Measurements from ENCODE around the gene NPLOC4.

The NPLOC4 gene

GRCh38 chr17:81529437-81529803 is 107.5 kb downstream of the NPLOC4 start:
- CTCF ChIA-PET: interaction anchor here (0.7 to 1.2 kb wide), 2 partner anchors 10 to 1370 kb away, joined by 4 read pairs; no protein-coding TSS in a partner anchor
- Histone ChIP-seq H3K9me3 (ENCODE audit: control insufficient read depth, insufficient read depth, low read depth, low read length) (no peaks in the 10 kb centered on the region), H3K27ac (ENCODE audit: extremely low read depth, low read depth, low read length) (no peak overlapping the region), H3K36me3 (ENCODE audit: control insufficient read depth in 2 of 2, insufficient read depth in 1 of 2, low read length in 2 of 2) (no peaks in the 10 kb centered on the region), H3K4me3 (ENCODE audit: low read depth, low read length) (no peak overlapping the region), H3K4me1 (ENCODE audit: control insufficient read depth, insufficient read depth, low read length) (no peaks in the 10 kb centered on the region)
- TF ChIP-seq HIC1 (tag by site-specific recombination; IDR thresholded peaks at IDR 0.05) (peak; percentile 25; the same call in 1 of the 2 replicates), ZNF830 (tag by site-specific recombination; IDR thresholded peaks at IDR 0.05; ENCODE audit: low read depth) (no peak)
- POLR2A ChIA-PET: interaction anchor here (0.9 to 1.6 kb wide), 4 partner anchors 9 to 23 kb away, joined by 3 to 5 read pairs (median 4); partner anchors contain the start of gene FAAP100

GRCh38 chr17:81528651-81529436 is 108.1 kb downstream of the NPLOC4 start:
- no peak overlapping the region for H3K4me3 ChIP-seq (ENCODE audit: low read depth, low read length)
- POLR2A ChIA-PET: interaction anchor here (0.9 to 1.6 kb wide), 4 partner anchors 9 to 72 kb away, joined by 3 to 5 read pairs (median 3); partner anchors contain the start of gene FAAP100
- CTCF ChIA-PET: interaction anchor here (0.7 kb wide), 1 partner anchor 1370 kb away, joined by 4 read pairs; no protein-coding TSS in a partner anchor

GRCh38 chr17:81528384-81528650 is 108.6 kb downstream of the NPLOC4 start:
- POLR2A ChIA-PET: interaction anchor here (1.2 kb wide), 1 partner anchor 73 kb away, joined by 3 read pairs; no protein-coding TSS in a partner anchor
- CTCF ChIA-PET: no interaction called here
- Histone ChIP-seq H3K4me1 (ENCODE audit: control insufficient read depth, insufficient read depth, low read length) (no peaks in the 10 kb centered on the region), H3K27ac (ENCODE audit: extremely low read depth, low read depth, low read length) (no peak overlapping the region), H3K9me3 (ENCODE audit: control insufficient read depth, insufficient read depth, low read depth, low read length) (no peaks in the 10 kb centered on the region), H3K4me3 (ENCODE audit: low read depth, low read length) (no peak overlapping the region), H3K36me3 (ENCODE audit: control insufficient read depth in 2 of 2, insufficient read depth in 1 of 2, low read length in 2 of 2) (no peaks in the 10 kb centered on the region)
- TF ChIP-seq GLIS1 (tag by site-specific recombination; IDR thresholded peaks at IDR 0.05): no peak
- no peak for TF ChIP-seq ZNF707 (tag by site-specific recombination; IDR thresholded peaks at IDR 0.05)
- TF ChIP-seq GFI1B (tag by site-specific recombination; IDR thresholded peaks at IDR 0.05): no peak
- TF ChIP-seq BCL6B (tag by site-specific recombination; IDR thresholded peaks at IDR 0.05): no peak
- no peak for TF ChIP-seq ZNF354C (tag by site-specific recombination; IDR thresholded peaks at IDR 0.05; ENCODE audit: borderline replicate concordance, low read depth)
- no peak for TF ChIP-seq BCL11A (tag by site-specific recombination; IDR thresholded peaks at IDR 0.05; ENCODE audit: low read depth)
- TF ChIP-seq ZNF146 (tag by site-specific recombination; IDR thresholded peaks at IDR 0.05): no peak
- no peak for TF ChIP-seq TCF7L2 (IDR thresholded peaks at IDR 0.05; ENCODE audit: borderline replicate concordance, low read depth, low read length)
- no peak for TF ChIP-seq ZNF223 (tag by site-specific recombination; IDR thresholded peaks at IDR 0.05)
- no peak for TF ChIP-seq MYNN (tag by site-specific recombination; IDR thresholded peaks at IDR 0.05; ENCODE audit: borderline replicate concordance)
- TF ChIP-seq PRDM6 (tag by site-specific recombination; IDR thresholded peaks at IDR 0.05): no peak
- TF ChIP-seq ZNF423 (tag by site-specific recombination; IDR thresholded peaks at IDR 0.05): no peak
- TF ChIP-seq ZNF324 (tag by site-specific recombination; IDR thresholded peaks at IDR 0.05): no peak

More at GRCh38 chr17:81528651-81529436, 108.1 kb downstream of the NPLOC4 start:
- H3K36me3 ChIP-seq (ENCODE audit: control insufficient read depth in 2 of 2, insufficient read depth in 1 of 2, low read length in 2 of 2): no peaks in the 10 kb centered on the region
- no peaks in the 10 kb centered on the region for H3K9me3 ChIP-seq (ENCODE audit: control insufficient read depth, insufficient read depth, low read depth, low read length)
- TF ChIP-seq GLIS2 (tag by site-specific recombination; IDR thresholded peaks at IDR 0.05) (peak; percentile 76; the same call in 1 of the 2 replicates), ZNF211 (tag by site-specific recombination; IDR thresholded peaks at IDR 0.05; ENCODE audit: low read depth) (no peak), PRDM10 (tag by site-specific recombination; IDR thresholded peaks at IDR 0.05) (no peak), ZNF670 (tag by site-specific recombination; IDR thresholded peaks at IDR 0.05; ENCODE audit: low read depth) (no peak), ZSCAN30 (tag by site-specific recombination; IDR thresholded peaks at IDR 0.05) (no peak)
- H3K27ac ChIP-seq (ENCODE audit: extremely low read depth, low read depth, low read length): no peak overlapping the region
- H3K4me1 ChIP-seq (ENCODE audit: control insufficient read depth, insufficient read depth, low read length): no peaks in the 10 kb centered on the region

All from HEK293 (cell line).